ENCODE results near the gene AANAT.

AANAT gene

GRCh38 chr17:76442341-76443338 lies 24.8 kb upstream of the AANAT start:
- peak; percentile 29 for DNase-seq

GRCh38 chr17:76444518-76445311 lies 22.7 kb upstream of the AANAT start:
- DNase-seq, result peak; percentile 68

- no peak for DNase-seq
These were observed 21.5 kb upstream of the AANAT start for GRCh38 chr17:76445697-76446448.

GRCh38 chr17:76446449-76447231 lies 20.8 kb upstream of the AANAT start:
- no peak for DNase-seq

GRCh38 chr17:76447931-76448652 lies 19.3 kb upstream of the AANAT start:
- DNase-seq, result peak; percentile 42

GRCh38 chr17:76449126-76449525 lies 18.3 kb upstream of the AANAT start:
- no peak for DNase-seq

- DNase-seq, result no peak
These were observed 15.9 kb upstream of the AANAT start for GRCh38 chr17:76451506-76451905.

- peak; percentile 52 for DNase-seq
These were observed 15.2 kb upstream of the AANAT start for GRCh38 chr17:76452127-76452659.

- DNase-seq, result peak; percentile 96
These were observed 14.6 kb upstream of the AANAT start, which contains the start of gene UBE2O for GRCh38 chr17:76452660-76453430. UBE2O (minus strand) TSS chr17:76453152; CDS start chr17:76453141, 11 bp downstream.

GRCh38 chr17:76453431-76453743 lies 14.0 kb upstream of the AANAT start:
- DNase-seq, result no peak

GRCh38 chr17:76458580-76459490 lies 8.6 kb upstream of the AANAT start:
- DNase-seq, result peak; percentile 70

GRCh38 chr17:76459674-76460073 lies 7.7 kb upstream of the AANAT start:
- DNase-seq, result no peak

GRCh38 chr17:76461765-76462555 lies 5.4 kb upstream of the AANAT start:
- no peak for DNase-seq

GRCh38 chr17:76462556-76463290 lies 4.7 kb upstream of the AANAT start:
- no peak for DNase-seq

- DNase-seq, result no peak
These were observed 650 bp upstream of the AANAT start for GRCh38 chr17:76466775-76467130.

GRCh38 chr17:76467809-76468633 lies 618 bp downstream of the AANAT start:
- DNase-seq, result no peak

GRCh38 chr17:76468634-76469010 lies 1.2 kb downstream of the AANAT start:
- no peak for DNase-seq
